Measurements from ENCODE around the gene COPS8. TPM values are rescaled to one million over a fixed set of nuclear protein-coding genes. Genes with fewer than 3 reads are reported as not detected.

The COPS8 gene
- total RNA-seq, 1 experiment from 2014 or later = 64.7 TPM

DNA sequence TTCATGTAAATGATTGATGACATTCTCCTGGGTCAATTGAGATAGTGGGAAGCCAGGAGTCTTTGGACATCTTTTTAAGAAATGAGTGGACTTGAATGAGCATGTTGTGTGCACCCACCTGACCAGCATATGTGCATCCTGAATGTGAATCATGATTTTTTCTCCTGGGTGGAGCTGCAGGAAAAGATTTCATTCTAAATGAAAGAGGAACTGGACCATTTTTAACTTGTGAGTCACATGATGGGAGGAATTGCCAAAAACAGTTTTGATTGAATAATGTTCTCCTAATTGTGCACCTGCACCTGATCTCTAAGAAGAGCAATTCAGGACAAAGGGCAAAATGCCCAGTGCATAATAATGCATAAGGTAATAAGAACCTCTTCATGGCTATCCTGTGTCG lies 32.3 kb downstream of the COPS8 start:
- ChIA-PET POLR2A (ENCODE audit: unreplicated experiment) (no interaction called here), CTCF (interaction anchor here (0.6 kb wide), 1 partner anchor 767 kb away, joined by 9 read pairs; no protein-coding TSS in a partner anchor)
- Histone ChIP-seq H3K27me3 (ENCODE audit: insufficient read depth, low read depth) (no peaks in the 10 kb centered on the region), H3K79me2 (ENCODE audit: low read depth) (no peaks in the 10 kb centered on the region), H4K20me1 (ENCODE audit: insufficient read depth) (no peaks in the 10 kb centered on the region), H3K9me3 (ENCODE audit: insufficient read depth, low read depth) (0 out of 2 replicates have a peak, but pooled peaks cover 2% of the 10 kb centered on the region), H3K9me2 (ENCODE audit: insufficient read depth) (no peaks in the 10 kb centered on the region; the same call in 1 of the 2 replicates), H3K4me2 (no peak overlapping the region; the same call in 1 of the 2 replicates), H3K4me1 (replicated peaks; ENCODE audit: insufficient read depth) (peaks cover 19% of the 10 kb centered on the region; the same call in 1 of the 2 replicates), H3K4me3 (no peak overlapping the region), H3F3A (ENCODE audit: insufficient read depth, low read depth) (peaks cover 10% of the 10 kb centered on the region; the same call in 1 of the 2 replicates), H3K27ac (no peak overlapping the region), H3K36me3 (ENCODE audit: low read depth) (no peaks in the 10 kb centered on the region), H2AFZ (no peak overlapping the region)
- BruUV-seq (replicated peaks) = no TSS peak
- TF ChIP-seq, protein P1, sequence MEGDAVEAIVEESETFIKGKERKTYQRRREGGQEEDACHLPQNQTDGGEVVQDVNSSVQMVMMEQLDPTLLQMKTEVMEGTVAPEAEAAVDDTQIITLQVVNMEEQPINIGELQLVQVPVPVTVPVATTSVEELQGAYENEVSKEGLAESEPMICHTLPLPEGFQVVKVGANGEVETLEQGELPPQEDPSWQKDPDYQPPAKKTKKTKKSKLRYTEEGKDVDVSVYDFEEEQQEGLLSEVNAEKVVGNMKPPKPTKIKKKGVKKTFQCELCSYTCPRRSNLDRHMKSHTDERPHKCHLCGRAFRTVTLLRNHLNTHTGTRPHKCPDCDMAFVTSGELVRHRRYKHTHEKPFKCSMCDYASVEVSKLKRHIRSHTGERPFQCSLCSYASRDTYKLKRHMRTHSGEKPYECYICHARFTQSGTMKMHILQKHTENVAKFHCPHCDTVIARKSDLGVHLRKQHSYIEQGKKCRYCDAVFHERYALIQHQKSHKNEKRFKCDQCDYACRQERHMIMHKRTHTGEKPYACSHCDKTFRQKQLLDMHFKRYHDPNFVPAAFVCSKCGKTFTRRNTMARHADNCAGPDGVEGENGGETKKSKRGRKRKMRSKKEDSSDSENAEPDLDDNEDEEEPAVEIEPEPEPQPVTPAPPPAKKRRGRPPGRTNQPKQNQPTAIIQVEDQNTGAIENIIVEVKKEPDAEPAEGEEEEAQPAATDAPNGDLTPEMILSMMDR (conservative IDR thresholded peaks at IDR 0.05) = no peak
- no peak for TF ChIP-seq EZH2 (IDR thresholded peaks at IDR 0.05; ENCODE audit: low read depth)
- no peak for DNase-seq
- intact Hi-C loops (cut with micrococcal nuclease; ENCODE audit: unreplicated experiment) = no loop called here

DNA sequence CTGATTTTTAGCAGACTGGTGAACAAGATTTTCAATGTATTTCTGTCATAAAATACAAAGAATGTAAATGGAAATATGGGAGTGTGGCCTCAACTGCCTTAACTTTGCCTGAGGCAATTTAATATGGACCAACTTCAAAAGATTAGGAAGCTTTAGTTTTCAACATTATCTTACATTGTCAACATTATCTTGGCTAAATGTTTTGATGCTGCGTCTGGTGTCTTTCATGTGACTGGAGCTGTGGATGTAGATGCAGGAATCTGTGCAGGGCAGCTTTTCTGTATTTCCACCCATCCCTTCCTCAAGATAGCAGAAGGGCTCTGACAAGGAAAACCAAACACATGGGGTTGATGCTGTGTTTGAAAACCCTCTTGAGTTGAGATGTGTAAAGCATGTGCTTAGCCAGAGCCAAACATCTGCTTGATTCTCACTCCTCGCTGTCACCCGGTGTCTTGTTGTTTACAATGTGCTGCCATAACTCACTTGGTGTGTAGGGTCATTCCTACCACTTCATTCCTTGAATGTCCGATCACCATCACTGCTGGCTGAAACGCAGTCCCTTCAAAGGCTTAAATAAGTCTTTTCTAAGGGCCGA lies 33.0 kb downstream of the COPS8 start:
- Histone ChIP-seq H3K9me2 (ENCODE audit: insufficient read depth) (no peaks in the 10 kb centered on the region; the same call in 1 of the 2 replicates), H3K4me2 (no peak overlapping the region; the same call in 1 of the 2 replicates), H3F3A (ENCODE audit: insufficient read depth, low read depth) (peaks cover 10% of the 10 kb centered on the region; the same call in 1 of the 2 replicates), H3K79me2 (ENCODE audit: low read depth) (no peaks in the 10 kb centered on the region), H3K4me3 (no peak overlapping the region), H3K27me3 (ENCODE audit: insufficient read depth, low read depth) (no peaks in the 10 kb centered on the region), H3K36me3 (ENCODE audit: low read depth) (no peaks in the 10 kb centered on the region), H3K9me3 (ENCODE audit: insufficient read depth, low read depth) (0 out of 2 replicates have a peak, but pooled peaks cover 2% of the 10 kb centered on the region), H3K27ac (no peak overlapping the region), H3K4me1 (replicated peaks; ENCODE audit: insufficient read depth) (peaks cover 19% of the 10 kb centered on the region; the same call in 1 of the 2 replicates), H2AFZ (no peak overlapping the region), H4K20me1 (ENCODE audit: insufficient read depth) (no peaks in the 10 kb centered on the region)
- POLR2A ChIA-PET (ENCODE audit: unreplicated experiment) = no interaction called here
- no TSS peak for BruUV-seq (replicated peaks)
- CTCF ChIA-PET = no interaction called here
- TF ChIP-seq EZH2 (IDR thresholded peaks at IDR 0.05; ENCODE audit: low read depth) = no peak
- TF ChIP-seq, protein P1 (conservative IDR thresholded peaks at IDR 0.05) = no peak
- intact Hi-C loops (cut with micrococcal nuclease; ENCODE audit: unreplicated experiment) = no loop called here
- no peak for DNase-seq

DNA sequence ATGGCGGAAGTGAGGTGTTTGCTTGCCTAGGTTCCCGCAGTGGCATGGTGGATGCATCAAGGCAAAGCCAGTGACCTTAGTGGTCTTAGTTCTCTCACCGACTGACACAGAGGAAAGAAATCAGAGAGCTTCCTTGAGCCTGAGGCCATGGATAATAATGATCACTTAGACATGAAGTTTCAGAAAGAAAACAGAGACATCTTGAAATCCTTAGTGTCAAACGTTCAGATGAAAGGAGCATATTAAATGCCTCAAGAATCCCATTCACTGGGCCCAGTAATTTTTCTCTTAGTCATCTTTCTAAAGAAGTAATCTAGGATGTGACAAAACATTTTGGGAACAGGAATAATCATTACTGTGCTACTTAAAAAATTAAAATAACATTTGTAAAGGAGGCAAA lies 35.2 kb downstream of the COPS8 start:
- intact Hi-C loops (cut with micrococcal nuclease; ENCODE audit: unreplicated experiment) = loop anchor here (10.0 kb wide), 1 partner anchor 624 kb away; no protein-coding TSS in a partner anchor
- POLR2A ChIA-PET (ENCODE audit: unreplicated experiment) = no interaction called here

More for the DNA sequence above, 35.2 kb downstream of the COPS8 start:
- TF ChIP-seq EZH2 (IDR thresholded peaks at IDR 0.05; ENCODE audit: low read depth) = no peak
- TF ChIP-seq, protein P1 (conservative IDR thresholded peaks at IDR 0.05) = no peak
- DNase-seq = no peak
- Histone ChIP-seq H3K79me2 (ENCODE audit: low read depth) (no peaks in the 10 kb centered on the region), H3K27me3 (ENCODE audit: insufficient read depth, low read depth) (no peaks in the 10 kb centered on the region), H3K9me2 (ENCODE audit: insufficient read depth) (no peaks in the 10 kb centered on the region), H3K4me3 (no peak overlapping the region), H3F3A (ENCODE audit: insufficient read depth, low read depth) (peaks cover 10% of the 10 kb centered on the region; the same call in 1 of the 2 replicates), H3K27ac (no peak overlapping the region), H3K4me1 (replicated peaks; ENCODE audit: insufficient read depth) (peaks cover 19% of the 10 kb centered on the region; the same call in 1 of the 2 replicates), H4K20me1 (ENCODE audit: insufficient read depth) (no peaks in the 10 kb centered on the region), H3K36me3 (ENCODE audit: low read depth) (no peaks in the 10 kb centered on the region), H3K9me3 (ENCODE audit: insufficient read depth, low read depth) (0 out of 2 replicates have a peak, but pooled peaks cover 2% of the 10 kb centered on the region), H3K4me2 (no peak overlapping the region), H2AFZ (no peak overlapping the region)
- CTCF ChIA-PET = no interaction called here
- BruUV-seq (replicated peaks) = no TSS peak

All from PC-9 (cell line).